PC-3 (cell line): Measurements from ENCODE around the gene PSMA8.

ENCODE experiments used
- CTCF ChIP-seq: fragments of 300-600 bp; sonication (generic); conservative IDR thresholded peaks from 2 replicates; pipeline ENCODE4 v1.5.1; 2017; ENCODE audit warnings: antibody characterized with exemption, low read depth, mild to moderate bottlenecking, low read length
- EZH2 ChIP-seq: fragments of 300-600 bp; sonication (generic); IDR thresholded peaks from one replicate; pipeline ENCODE4 v1.6.1; 2017; ENCODE audit warnings: antibody characterized with exemption, mild to moderate bottlenecking, low read length; ENCODE audit not compliant: unreplicated experiment

DNA sequence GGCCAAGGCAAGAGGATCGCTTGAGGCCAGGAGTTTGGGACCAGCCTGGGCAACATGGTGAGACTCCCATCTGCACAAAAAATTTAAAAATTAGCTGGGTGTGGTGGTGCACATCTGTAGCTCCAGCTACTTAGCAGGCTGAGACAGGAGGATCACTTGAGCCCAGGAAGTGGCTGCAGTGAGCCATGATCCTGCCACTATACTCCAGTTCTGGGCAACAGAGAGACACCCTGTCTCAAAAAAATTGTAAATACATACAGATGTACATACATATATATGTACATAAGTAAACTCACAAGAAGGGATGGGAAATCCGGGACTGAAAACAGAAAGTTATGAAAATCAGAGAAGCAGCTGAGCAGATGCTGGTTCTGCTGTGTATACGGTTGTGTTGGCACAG lies 62.9 kb downstream of the PSMA8 start:
- TF ChIP-seq CTCF (no peak), EZH2 (no peak)
